ENCODE measurements around the gene ZCWPW1.

Gene ZCWPW1

DNA sequence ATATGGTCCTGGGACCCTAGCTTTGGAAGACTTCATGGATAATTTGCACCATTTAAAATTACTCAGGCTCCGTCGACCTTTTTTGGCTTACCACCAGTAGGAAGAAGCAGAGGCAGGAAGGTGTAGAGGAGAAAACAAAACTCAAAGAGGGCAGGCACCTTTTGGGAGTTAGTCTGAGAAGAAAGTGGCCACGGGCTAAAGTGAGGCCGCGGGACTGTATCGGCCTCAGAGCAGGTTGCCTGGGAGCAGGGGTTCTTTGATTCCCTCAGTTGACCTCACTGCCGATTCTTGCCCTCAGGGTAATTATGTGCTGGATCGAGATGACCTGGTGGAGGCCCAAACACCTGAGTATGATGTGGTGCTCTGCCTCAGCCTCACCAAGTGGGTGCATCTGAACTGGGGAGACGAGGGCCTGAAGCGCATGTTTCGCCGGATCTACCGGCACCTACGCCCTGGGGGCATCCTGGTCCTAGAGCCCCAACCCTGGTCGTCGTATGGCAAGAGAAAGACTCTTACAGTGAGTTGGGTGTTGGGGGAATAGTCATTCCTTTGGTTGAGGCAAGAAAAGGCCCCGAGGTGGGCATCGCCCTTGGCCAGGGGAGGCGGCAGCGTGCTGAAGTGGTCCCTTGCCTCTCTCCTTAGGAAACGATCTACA, 4.2 kb upstream of the ZCWPW1 start:
- no peak for DNase-seq (ENCODE audit: insufficient read length, low spot score)
- TF ChIP-seq, protein P1, sequence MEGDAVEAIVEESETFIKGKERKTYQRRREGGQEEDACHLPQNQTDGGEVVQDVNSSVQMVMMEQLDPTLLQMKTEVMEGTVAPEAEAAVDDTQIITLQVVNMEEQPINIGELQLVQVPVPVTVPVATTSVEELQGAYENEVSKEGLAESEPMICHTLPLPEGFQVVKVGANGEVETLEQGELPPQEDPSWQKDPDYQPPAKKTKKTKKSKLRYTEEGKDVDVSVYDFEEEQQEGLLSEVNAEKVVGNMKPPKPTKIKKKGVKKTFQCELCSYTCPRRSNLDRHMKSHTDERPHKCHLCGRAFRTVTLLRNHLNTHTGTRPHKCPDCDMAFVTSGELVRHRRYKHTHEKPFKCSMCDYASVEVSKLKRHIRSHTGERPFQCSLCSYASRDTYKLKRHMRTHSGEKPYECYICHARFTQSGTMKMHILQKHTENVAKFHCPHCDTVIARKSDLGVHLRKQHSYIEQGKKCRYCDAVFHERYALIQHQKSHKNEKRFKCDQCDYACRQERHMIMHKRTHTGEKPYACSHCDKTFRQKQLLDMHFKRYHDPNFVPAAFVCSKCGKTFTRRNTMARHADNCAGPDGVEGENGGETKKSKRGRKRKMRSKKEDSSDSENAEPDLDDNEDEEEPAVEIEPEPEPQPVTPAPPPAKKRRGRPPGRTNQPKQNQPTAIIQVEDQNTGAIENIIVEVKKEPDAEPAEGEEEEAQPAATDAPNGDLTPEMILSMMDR (IDR thresholded peaks at IDR 0.05; ENCODE audit: insufficient read depth, missing control alignments) = no peak
- FAIRE-seq = no peak

GRCh38 chr7:100432053-100432452, 3.5 kb upstream of the ZCWPW1 start:
- TF ChIP-seq, protein P1 (IDR thresholded peaks at IDR 0.05; ENCODE audit: insufficient read depth, missing control alignments) = no peak
- FAIRE-seq (no peak), DNase-seq (ENCODE audit: insufficient read length, low spot score) (no peak)

- TF ChIP-seq, protein P1 (IDR thresholded peaks at IDR 0.05; ENCODE audit: insufficient read depth, missing control alignments) = no peak
- DNase-seq (ENCODE audit: insufficient read length, low spot score) = no peak
- FAIRE-seq = no peak
Observed at GRCh38 chr7:100431286-100431735, 2.8 kb upstream of the ZCWPW1 start.

- no peak for FAIRE-seq
- no peak for DNase-seq (ENCODE audit: insufficient read length, low spot score)
Observed at GRCh38 chr7:100430493-100431285, 2.2 kb upstream of the ZCWPW1 start.

DNA sequence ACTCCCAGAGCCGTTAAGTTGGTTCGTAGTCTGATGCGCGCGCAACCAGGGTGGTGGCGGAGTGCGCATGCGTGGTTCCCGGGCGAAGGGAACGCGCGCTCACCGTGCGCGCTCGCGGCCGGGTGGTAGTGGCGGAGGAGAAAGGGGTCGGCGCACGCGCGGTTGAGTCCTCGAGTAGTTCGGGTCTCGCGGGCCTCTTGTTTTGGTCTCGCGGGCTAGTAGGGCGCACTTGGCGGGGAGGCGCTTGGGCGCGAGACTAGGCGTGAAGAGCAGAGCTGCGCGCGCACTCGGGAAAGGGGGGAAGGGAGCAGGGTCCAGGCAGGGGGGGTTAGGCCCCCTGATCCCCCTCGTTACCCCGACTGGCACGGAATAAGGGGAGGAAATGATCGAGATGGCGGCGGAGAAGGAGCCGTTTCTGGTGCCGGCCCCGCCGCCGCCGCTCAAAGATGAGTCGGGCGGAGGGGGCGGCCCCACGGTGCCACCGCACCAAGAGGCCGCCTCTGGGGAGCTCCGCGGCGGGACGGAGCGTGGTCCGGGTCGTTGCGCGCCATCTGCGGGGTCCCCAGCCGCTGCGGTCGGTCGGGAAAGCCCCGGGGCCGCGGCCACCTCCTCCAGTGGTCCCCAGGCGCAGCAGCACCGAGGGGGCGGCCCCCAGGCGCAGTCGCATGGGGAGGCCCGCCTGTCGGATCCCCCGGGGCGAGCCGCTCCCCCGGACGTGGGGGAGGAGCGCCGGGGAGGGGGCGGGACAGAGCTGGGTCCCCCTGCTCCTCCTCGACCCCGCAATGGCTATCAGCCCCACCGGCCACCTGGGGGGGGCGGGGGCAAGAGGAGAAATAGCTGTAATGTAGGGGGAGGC, 1.4 kb upstream of the ZCWPW1 start, which contains the start of gene MEPCE:
TSS of gene MEPCE (plus strand) at position 195 of the 856 bp plus-strand sequence. CDS start at position 383, 188 bp downstream.
- no peak for FAIRE-seq
- TF ChIP-seq, protein P1 (IDR thresholded peaks at IDR 0.05; ENCODE audit: insufficient read depth, missing control alignments) = no peak
- peak; percentile 95 for DNase-seq (ENCODE audit: insufficient read length, low spot score)

More at GRCh38 chr7:100430493-100431285, 2.2 kb upstream of the ZCWPW1 start:
- TF ChIP-seq, protein P1 (IDR thresholded peaks at IDR 0.05; ENCODE audit: insufficient read depth, missing control alignments) = no peak

DNA sequence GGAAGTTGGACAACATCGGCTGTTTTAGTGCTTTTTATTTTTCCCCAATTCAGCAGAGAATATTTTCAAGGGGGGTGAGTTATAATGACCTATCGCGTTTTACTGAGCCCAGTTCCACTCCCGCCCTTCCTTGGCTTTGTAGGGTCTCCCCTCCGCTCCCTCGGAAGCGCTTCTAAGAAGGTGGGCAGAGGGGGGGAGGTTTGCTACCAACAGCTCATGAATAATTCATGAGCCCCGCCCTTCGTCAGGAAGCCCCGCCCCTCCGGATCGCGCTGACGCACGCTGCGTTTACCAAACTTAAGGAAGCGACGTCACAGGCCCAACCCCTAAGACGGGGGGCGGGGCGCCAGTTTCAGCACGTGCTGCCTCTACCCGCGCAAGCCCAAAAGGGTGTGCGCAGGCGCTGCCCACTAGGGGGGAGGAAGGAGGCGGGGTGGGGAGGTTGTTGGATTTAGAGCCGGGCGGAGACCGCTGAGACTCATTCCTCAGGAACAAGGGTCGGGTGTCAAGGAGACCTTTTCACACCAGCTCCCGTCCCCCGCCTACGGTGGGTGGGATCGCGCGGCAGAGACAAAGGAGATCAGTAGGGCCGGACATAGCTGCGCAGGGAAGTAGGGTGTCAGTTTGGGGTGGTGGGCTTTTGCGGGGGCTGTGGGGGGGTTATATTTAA, 599 bp upstream of the ZCWPW1 start:
- FAIRE-seq = no peak
- DNase-seq (ENCODE audit: insufficient read length, low spot score) = peak; percentile 74
- TF ChIP-seq, protein P1 (IDR thresholded peaks at IDR 0.05; ENCODE audit: insufficient read depth, missing control alignments) = no peak
